Gastrocnemius medialis (tissue), 4 donors: ENCODE measurements around the gene FAM136A.

ENCODE experiments used
- POLR2A ChIP-seq, 2 donors: fragments of 450-650 bp; IDR thresholded peaks; one replicate each; pipeline ENCODE4 v1.6.1; 2017; ENCODE audit warnings: antibody characterized with exemption in 2 of 2, mild to moderate bottlenecking in 2 of 2, moderate library complexity in 2 of 2
- TF ChIP-seq, protein P1 (sequence below), 5 experiments: fragments of 450-650 bp in 3 of 5; fragments of 200-600 bp in 2 of 5; sonication (generic) in 2 of 5; IDR thresholded peaks in 4 of 5; conservative IDR thresholded peaks in 1 of 5; 1 replicate in 4 of 5; 2 replicates in 1 of 5; pipeline ENCODE4 v1.5.1; 2016 to 2019; ENCODE audit warnings: antibody characterized with exemption in 5 of 5, mild to moderate bottlenecking in 3 of 5, moderate library complexity in 3 of 5

GRCh38 chr2:70312560-70312959 lies 10.7 kb upstream of the FAM136A start:
- TF ChIP-seq, protein P1, sequence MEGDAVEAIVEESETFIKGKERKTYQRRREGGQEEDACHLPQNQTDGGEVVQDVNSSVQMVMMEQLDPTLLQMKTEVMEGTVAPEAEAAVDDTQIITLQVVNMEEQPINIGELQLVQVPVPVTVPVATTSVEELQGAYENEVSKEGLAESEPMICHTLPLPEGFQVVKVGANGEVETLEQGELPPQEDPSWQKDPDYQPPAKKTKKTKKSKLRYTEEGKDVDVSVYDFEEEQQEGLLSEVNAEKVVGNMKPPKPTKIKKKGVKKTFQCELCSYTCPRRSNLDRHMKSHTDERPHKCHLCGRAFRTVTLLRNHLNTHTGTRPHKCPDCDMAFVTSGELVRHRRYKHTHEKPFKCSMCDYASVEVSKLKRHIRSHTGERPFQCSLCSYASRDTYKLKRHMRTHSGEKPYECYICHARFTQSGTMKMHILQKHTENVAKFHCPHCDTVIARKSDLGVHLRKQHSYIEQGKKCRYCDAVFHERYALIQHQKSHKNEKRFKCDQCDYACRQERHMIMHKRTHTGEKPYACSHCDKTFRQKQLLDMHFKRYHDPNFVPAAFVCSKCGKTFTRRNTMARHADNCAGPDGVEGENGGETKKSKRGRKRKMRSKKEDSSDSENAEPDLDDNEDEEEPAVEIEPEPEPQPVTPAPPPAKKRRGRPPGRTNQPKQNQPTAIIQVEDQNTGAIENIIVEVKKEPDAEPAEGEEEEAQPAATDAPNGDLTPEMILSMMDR (IDR thresholded peaks at IDR 0.05 in 4 of 5, conservative IDR thresholded peaks at IDR 0.05 in 1 of 5): no peak
- TF ChIP-seq POLR2A (IDR thresholded peaks at IDR 0.05): no peak
